ENCODE results near the gene OR13C3.

DNA sequence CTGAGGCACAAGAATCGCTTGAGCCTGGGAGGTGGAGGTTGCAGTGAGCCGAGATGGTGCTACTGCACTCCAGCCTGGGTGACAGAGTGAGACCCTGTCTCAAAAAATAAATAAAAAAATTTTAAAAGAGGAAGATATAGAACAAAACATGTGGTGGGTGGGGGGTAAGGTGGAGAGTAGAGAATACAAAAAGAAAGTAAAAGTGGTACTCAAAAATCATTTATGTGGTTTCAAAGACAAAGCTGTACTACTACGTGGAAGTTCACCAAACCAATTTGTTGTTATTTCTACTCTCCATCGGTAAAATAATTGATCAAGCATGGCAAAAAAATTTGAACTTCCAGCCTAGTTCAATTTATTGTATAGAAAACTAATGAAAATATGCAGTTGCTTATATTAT is 8.0 kb upstream of the OR13C3 start:
- TF ChIP-seq, protein P1, sequence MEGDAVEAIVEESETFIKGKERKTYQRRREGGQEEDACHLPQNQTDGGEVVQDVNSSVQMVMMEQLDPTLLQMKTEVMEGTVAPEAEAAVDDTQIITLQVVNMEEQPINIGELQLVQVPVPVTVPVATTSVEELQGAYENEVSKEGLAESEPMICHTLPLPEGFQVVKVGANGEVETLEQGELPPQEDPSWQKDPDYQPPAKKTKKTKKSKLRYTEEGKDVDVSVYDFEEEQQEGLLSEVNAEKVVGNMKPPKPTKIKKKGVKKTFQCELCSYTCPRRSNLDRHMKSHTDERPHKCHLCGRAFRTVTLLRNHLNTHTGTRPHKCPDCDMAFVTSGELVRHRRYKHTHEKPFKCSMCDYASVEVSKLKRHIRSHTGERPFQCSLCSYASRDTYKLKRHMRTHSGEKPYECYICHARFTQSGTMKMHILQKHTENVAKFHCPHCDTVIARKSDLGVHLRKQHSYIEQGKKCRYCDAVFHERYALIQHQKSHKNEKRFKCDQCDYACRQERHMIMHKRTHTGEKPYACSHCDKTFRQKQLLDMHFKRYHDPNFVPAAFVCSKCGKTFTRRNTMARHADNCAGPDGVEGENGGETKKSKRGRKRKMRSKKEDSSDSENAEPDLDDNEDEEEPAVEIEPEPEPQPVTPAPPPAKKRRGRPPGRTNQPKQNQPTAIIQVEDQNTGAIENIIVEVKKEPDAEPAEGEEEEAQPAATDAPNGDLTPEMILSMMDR (conservative IDR thresholded peaks at IDR 0.05 in 1 of 2, IDR thresholded peaks at IDR 0.05 in 1 of 2; ENCODE audit: low read depth in 1 of 2, low read length in 2 of 2) = no peak
- no peak for TF ChIP-seq EZH2 (IDR thresholded peaks at IDR 0.05; ENCODE audit: low read length, missing control alignments)
